Measurements from ENCODE around the gene GNAQ.

The GNAQ gene

DNA sequence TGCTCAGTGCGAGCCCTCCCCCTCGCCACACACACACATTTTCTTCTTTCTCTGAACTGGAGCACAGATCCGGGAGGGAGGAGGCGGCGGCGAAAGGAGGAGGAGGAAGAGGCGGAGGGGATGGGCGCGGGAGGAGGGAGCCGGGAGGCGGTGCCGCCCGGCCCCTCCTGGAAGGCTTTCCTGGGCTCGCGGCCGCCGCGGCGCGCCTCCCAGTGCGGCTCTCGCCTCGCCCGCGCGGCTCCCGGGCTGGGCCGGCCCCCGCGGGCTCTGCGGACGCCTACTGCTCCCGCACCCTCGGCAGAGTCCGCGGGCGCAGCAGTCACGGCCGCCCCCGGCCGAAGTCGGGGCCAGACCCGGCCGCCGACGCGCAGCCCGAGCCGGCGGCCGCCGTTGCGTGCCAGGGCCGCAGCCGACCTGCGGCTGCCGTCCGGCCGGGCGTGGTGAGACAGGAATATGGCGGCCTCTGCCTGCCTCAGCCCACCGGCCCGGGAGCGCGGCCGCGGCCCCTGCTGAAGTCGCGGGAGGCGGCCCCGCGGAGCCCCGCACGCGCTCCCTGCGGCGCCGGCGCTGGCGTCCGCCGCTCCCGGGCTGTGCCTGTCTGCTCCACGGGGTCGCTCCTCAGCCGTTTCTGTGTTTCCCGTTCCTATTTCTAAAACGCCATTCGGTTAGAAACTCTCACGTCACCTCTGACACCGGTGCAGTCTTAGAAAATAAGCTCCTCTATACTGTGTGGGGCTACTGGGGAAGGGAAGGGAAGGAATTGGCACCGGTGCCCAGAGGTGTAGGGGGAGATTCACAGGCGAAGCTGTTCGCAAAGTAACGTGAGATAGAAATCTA lies 500 bp upstream of the GNAQ start:
- DNase-seq (ENCODE audit: low read depth) = peak; percentile 51

DNA sequence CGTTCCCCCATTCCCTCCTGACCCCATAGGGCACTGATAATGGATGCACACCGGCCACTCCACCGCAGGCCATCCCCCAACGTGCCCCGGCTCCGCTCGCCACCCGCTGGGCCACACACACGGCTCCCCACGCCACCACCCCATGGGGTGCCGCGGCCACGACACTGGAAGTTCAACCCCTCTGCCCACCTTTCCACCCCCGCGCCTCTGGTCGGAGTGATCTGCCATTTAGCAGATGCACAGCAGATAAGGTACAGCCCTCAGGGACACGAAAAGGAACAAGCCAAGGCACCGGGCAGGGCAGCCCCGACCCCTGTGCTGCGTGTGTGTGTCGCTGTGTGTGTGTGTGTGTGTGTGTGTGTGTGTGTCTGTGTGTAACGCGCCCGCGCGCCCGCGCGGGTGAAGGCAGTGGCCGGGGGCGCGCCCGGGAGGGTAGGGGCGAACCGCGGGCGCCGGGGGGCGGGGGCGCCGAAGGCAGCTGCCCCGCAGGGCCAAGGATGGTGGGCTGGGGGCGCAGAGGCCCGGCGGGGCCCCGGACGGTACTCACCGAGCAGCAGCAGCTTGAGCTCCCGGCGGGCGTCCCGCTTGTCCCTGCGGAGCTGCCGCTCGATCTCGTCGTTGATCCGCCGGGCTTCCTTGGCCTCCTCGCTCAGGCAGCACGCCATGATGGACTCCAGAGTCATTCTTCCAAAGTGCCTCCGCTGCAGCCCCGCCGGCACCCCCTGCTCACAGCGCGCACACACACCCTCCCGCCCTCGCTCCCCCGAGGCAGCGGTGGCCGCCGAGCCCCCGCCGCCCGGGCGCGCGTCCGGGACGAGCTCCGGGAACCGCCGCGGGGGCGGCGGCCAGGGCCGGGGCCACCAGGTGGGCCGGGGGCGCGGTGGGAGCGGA lies 813 bp downstream of the GNAQ start:
- peak; percentile 28 for DNase-seq (ENCODE audit: low read depth)

DNA sequence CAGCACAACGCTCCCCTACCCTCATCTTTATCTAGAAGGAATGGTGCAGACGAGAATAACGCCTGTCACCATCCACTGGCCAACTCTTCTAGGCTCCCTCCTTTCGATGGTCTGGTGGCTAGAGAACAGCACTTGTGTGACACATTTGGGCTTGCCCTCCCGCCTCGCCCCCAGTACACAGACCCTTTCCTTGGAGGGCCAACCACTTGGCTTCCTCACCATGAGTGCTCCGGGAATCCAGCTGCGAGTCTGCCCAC lies 1.4 kb downstream of the GNAQ start:
- DNase-seq (ENCODE audit: low read depth) = no peak

DNA sequence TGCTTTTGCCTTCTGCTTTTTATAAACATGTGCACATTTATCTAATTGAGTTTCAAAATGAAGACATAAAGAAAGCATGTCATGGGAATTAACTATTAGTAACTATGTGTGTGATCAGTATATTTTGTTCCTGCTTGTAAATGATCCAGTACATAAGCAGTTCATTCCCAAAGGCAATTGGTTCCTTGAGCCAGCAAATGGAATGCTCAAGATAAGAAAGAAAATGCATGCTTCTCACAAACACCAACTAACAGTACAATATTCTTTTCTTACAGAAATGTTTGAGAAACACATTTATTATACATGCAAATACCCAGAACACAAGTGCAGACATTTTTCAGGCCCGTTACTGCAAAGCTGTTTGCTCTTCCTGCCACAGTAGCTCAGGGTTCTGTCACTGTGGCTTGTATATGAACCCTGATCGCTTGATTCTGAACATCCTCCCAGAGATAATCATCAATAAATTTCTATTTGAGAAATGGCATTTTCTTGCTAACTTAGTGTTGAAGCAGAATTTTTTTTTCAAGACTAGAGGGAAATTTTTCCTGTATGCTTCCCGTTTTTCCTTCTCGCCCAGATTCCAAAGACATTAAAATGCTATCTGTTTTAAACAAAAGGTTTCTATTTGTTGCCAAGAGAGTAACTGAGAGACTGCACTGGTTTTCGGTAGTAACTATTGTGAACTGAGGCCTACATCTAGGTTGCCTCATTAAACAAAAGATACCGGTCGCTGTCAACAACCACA lies 1.9 kb downstream of the GNAQ start:
- DNase-seq (ENCODE audit: low read depth) = no peak

DNA sequence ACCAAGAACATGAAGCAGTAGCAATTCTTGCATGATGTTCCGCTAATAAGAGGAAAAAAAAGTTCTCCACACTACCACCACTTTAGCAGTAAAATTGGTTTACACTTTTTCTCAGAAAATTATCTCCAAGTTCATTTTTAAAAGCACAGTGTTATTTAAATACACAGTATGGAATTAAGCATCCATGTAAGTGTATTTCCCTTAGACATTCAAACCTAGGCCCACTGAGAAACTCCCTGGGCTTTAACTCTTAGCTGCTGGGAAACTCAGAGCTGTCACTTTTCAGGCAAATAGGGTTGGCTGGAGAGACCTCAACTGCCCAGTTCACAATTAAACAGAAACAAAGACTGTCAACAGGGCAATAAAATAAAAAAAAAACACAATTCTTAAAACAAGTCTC lies 2.7 kb downstream of the GNAQ start:
- no peak for DNase-seq (ENCODE audit: low read depth)

DNA sequence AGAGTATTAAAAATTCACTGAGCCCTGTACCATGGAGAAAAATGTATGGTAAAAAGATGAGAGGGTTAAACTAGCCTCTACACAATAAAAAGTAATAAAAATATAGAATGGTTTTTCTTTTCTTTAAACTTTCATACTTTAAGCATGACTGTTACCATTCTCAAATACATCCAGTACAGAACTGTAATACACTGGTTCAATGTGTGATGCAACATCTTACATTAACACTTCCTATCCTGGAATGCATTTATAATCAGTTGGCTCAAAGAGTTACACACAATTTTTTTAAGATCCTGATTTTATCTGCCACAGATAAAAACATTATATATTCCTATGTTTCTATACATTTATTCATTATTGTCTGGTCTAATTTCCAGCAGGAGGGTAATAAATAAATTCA lies 4.7 kb downstream of the GNAQ start:
- no peak for DNase-seq (ENCODE audit: low read depth)

DNA sequence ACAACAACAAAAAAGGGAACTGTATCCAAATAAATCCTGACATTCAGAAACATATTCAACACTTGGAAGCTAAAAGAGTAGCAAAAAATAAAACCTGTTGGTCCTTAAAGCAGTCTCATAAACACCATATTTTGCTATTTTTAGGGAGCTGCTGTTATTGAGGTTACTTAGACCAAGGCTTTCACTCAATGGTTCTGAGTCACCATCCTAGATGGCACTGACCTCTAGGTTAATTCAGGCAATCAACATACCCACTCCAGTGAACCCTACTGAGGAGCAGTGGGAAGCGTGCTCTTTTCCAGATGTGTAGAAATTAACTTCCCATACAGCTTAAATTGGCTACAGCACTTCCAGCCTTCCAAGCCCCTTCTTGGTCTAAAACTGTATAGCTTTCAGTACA lies 5.2 kb downstream of the GNAQ start:
- DNase-seq (ENCODE audit: low read depth) = no peak

DNA sequence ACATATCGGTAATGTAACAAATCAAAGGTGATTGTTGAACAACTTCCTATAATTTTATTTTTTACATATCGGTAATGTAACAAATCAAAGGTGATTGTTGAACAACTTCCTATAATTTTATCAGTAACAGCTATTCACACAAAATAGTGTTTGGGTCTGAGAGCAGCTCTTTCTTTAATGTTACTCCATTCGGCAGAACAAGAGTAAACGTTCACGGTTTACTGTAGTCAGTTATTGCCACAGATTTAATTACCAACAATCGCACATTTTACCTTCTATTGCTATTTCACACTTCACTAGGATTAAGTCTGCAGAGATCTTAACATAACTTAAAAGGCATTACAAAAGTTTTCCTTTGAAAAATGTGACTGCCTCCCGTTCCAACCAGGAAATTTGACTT lies 6.4 kb downstream of the GNAQ start:
- DNase-seq (ENCODE audit: low read depth) = no peak

DNA sequence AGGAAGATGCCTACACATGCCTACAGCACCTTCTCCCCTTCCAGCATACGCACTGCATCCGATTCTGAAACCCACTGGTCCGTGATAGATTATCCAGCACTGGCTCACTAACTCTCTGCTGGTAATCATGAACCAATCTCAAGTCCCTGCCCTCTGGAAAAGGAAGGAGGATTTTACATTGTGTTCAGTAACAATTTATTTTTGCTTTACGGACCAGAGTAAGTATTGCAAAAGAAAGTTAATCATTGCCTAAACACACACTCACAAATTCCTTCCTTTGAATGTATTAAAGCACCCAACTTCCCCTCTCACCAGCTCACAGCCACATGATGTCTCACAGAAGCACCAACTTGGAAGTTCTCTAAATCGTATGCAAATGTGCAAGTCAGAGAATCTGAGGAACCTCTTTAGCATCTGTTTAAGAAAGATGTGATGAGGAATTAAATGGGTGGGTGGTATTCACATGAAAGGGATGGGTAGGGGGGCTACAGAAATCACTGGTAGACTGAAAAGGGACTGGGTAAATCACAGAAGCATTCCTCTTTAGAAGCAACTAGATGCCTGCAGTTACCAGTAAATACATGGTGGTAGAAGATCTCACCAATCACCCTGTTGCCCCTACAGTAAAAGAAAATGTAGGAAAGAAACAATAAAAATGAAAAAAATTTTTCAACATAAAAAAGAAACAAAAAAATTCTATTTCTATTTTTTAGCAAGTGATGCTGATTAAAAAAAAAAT lies 8.4 kb downstream of the GNAQ start:
- no peak for DNase-seq (ENCODE audit: low read depth)

DNA sequence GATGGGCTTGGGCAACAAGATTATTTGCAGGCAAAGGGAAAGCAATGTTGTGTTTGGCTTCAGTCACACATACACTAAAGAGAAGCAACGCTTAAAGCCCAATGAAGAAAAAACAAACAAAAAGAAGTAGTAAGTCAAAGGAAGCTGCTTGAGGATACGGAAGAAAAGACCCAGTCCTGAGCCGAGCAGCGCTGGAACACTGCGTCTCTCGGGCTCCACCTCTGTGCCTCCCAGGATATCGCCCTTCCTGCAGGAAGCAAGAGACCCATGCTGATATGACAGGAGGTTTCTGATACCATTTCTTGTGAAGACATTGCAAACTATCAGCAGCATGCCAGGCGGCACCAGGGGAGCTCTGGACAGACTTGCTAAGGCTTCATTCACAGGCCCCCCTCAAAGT lies 9.9 kb downstream of the GNAQ start:
- no peak for DNase-seq (ENCODE audit: low read depth)

DNA sequence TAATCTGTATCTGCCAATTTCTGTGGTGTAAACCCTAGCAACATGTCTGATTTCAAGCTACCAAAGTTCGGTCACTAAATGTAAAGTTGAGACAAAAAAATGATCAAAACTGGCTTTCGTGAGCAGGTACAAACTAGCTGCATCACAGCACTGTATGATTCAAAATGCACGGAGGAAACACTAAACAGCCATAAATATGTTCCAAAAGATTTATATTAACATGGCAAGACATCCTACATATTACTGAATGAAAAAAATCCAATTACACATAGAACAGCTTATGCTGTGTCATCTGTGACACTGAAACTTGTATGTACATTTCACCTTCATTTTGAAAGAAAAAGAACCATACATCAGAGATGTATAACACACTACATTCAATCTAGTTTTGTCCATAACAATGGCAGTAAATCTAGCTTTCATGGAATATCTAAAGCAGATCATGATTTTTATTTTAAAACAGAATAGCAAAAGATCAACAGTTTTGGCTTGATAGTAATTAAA lies 14.4 kb downstream of the GNAQ start:
- DNase-seq (ENCODE audit: low read depth) = no peak

DNA sequence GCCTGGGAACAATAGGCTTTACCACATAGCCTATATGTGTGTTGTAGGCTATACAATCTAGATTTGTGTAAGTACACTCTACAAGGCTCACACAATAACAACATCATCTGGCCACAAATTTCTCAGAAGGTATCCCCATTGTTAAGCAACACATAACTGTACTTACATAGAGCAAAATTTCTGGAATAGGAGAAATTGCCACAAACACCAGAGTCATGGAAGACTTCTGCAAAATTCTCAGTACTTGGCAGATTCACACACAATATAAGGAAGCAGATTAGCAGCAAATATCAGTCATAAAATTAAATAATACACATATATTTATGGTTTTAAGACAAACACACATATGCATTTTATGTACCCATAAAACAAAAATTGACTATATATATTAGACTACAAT lies 16.4 kb downstream of the GNAQ start:
- no peak for DNase-seq (ENCODE audit: low read depth)

DNA sequence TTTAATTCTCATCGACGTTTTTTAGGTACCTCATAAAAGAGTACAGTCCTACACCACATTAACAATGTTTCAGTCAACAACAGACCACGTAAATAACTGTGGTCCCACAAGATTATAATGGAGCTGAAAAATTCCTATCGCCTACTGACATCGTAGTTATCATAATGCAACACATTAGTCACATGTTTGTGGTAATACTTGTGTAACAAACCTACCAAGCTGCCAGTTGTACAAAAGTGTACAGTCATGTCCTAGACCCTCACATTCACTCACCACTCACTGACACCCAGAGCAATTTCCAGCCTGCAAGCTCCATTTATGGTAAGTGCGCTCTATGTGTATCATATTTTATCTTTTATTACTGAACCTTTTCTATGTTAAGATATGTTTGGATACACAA lies 16.8 kb downstream of the GNAQ start:
- no peak for DNase-seq (ENCODE audit: low read depth)

DNA sequence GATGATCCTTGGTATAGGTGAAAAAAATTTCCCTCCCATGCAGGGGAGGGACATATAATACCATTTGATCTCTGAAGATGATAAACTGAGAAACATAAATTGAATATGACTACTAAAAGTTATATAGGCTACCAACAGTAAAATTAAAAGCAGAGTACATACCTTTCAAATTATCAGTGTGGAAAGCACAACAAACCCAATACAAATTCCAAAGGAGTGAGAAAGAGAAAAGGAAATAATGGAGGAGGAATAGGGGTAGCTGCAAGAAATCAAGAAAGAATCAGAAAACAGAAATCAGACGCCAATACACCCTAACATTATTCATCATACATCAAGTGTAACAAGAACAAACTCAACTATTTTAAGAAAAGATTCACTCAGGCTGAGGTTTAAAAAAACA lies 17.7 kb downstream of the GNAQ start:
- no peak for DNase-seq (ENCODE audit: low read depth)

DNA sequence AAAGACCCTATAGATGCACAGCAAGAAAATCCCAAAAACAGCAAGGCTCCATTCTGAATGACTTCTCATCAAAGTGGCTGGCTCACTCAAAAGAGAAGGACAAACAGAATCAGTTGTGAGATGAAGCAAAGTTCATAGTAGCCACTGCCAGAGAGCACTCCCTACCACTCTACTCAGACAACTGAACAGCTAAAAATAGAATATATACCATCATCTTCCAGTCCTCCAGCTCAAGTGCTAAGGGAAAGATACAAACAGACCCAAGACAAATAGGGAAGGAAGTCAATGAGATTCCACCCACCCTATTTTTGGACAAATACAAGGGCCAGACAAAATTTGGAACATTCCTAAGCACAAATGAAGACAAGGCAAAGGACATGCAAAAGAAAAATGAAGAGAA lies 20.6 kb downstream of the GNAQ start:
- no peak for DNase-seq (ENCODE audit: low read depth)

DNA sequence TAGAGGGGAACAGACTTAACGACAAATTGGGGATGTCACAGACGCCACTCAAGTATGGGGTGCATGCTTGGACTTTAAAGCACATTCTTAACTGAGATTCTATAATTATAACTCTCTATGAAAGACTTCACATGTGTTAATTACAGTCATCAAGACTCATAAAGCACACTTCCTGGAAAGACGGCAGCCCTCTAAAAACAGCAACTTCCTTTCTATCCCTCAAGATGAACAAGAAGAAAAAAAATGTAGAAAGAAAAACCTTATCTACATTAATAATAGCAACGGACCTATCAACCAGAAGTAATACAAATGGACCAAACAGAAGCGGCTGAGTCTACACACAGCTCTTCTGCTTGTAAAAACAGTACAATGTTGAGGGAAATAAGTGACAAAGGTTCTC lies 21.2 kb downstream of the GNAQ start:
- no peak for DNase-seq (ENCODE audit: low read depth)

DNA sequence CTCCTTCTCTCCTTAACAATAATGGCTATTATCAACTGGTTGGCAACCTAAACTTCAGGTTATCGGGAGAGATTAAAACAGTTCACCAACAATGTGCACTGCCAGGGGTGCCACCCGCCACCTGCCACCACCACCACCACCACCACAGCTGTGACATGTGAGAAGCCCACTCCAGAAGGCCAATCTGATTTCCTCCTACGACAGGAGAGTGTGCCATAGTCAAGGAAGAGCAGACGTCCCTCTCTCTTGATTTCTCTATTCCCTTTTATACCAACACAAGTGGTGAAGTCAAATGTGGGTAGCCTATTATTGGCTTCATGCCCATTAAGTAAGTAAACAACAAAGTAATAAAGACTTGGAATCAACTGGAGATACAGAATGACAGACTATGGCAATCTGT lies 22.4 kb downstream of the GNAQ start:
- DNase-seq (ENCODE audit: low read depth) = no peak

DNA sequence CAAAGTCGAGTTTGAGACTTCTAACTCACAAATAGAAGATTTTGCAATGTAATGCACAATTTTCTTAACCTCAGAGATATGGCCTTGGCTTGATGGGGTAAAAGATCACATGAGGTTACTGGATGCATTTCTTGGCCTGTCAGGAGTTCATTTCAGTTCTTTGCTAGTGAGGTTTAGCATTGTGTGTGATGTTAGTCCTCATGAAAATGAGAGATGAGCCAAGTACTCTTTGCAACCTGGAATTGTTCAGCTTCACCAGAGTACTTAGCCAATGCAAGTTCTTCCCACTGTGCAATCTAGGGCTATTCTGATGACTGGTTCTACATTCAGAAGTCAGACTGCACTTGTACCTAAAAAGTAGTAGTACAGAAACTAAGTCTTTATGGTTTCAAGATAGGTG lies 24.9 kb downstream of the GNAQ start:
- no peak for DNase-seq (ENCODE audit: low read depth)

DNA sequence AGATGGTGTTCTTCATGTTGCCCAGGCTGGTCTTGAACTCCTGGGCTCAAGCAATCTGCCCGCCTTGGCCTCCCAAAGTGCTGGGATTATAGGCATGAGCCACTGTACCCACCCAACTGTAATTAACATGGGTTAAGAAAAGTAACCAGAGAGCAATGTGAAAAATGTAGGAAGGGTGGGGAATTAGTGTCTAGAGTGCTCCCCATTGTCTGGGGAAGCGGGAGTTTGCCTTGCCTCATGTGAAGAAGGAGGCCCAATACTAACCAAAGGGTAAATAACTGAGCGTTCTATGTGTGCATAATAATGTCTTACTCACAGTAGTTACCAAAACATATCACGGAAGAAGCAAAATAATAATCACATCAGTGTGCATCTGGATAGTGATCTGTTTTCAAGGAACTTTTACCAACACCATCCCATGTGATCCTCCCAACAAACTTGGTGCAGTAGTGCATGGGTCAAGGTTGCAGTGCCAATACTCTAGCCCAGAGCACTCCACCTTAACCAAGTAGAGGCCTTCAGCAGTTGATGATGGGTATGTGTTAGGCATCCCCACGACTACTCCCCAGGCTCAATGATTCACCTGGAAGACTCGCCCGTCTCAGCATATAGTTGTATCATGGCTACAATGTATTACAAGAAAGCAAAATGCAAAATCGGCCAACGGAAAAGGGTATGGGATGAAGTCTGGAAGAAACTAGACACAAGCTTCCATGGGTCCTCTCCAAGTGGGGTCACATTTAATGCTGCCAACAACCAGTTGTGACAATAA lies 26.2 kb downstream of the GNAQ start:
- DNase-seq (ENCODE audit: low read depth) = no peak

DNA sequence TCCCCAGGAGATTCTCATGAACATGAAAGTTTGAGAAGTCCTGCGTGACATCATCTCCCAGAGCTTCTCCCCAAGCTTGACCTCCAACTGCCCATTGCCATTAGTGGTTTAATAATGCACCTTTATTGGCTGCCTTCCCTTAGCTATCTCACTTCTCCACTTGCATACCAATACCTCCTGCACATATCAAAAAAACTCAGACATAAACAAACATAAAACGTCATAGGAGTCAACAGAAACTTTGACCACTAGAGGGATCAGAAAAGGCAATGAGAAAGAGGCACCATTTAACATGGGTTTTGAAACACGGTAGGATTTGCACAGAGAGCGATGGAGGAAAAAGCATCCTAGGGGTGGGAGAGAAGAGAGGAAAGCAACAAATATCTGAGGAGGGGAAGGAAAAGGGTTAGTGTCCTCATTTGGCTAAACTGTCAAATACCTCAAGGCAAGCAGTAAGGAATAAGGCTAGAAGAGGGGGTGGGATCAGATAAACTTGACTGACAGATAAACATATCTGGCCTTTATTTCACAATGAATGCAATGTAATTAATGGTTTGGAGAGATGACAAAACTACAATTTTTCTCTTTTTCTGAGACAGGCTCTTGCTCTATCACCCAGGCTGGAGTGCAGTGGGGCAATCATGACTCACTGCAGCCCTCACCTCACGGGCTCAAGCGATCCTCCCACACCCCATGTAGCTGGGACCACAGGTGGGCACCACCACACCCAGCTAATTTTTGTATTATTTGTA lies 27.0 kb downstream of the GNAQ start:
- no peak for DNase-seq (ENCODE audit: low read depth)

DNA sequence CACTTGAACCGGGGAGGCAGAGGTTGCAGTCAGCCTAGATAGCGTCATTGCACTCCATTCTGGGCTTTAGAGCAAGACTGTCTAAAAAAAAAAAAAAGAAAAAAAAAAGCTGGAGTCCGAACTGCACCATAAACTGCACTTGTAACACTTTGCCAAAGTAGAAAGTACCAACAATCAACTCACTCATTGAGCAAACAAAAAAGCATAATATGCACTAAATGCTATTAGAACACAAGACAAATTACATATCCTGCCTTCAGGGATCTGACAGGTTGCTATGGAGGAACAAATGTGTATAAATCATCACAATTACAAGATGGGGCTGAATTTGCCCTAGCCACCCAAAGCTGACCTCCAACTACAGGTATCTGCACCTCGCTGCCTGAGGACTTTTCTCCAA lies 27.9 kb downstream of the GNAQ start:
- no peak for DNase-seq (ENCODE audit: low read depth)
